ENCODE data around the gene PSME2.

Gene PSME2

GRCh38 chr14:24130380-24130716 lies 16.1 kb downstream of the PSME2 start, which contains the start of gene FITM1:
FITM1 (plus strand) TSS chr14:24130659; CDS start chr14:24131564, 905 bp downstream.
- Mint-ChIP-seq H3K4me1 (peaks cover 38% of the 10 kb centered on the region), H3K9me3 (no peaks in the 10 kb centered on the region), H3K27ac (peak within 1 kb of the TSS; percentile 54 to 87 (median 84)), H3K4me3 (peak within 1 kb of the TSS in 2 of 3 experiments; percentile 79 to 81), H3K27me3 (ENCODE audit: low read depth) (no peaks in the 10 kb centered on the region), H3K36me3 (ENCODE audit: low read depth) (peaks cover under 1% of the 10 kb centered on the region)
- no peak for TF ChIP-seq CTCF (IDR thresholded peaks at IDR 0.05; ENCODE audit: unreplicated experiment in 3 of 3)

GRCh38 chr14:24129410-24129998 lies 16.9 kb downstream of the PSME2 start:
- no peaks in the 10 kb centered on the region for H3K27me3 Mint-ChIP-seq (ENCODE audit: low read depth)
- H3K27ac Mint-ChIP-seq, result no peak overlapping the region
- no peak for TF ChIP-seq CTCF (IDR thresholded peaks at IDR 0.05; ENCODE audit: unreplicated experiment in 3 of 3)
- no peak overlapping the region for H3K4me3 Mint-ChIP-seq
- no peaks in the 10 kb centered on the region for H3K9me3 Mint-ChIP-seq
- H3K36me3 Mint-ChIP-seq (ENCODE audit: low read depth), result peaks cover 3% of the 10 kb centered on the region
- peaks cover 34% of the 10 kb centered on the region for H3K4me1 Mint-ChIP-seq

GRCh38 chr14:24127673-24128072 lies 18.7 kb downstream of the PSME2 start:
- no peaks in the 10 kb centered on the region for H3K9me3 Mint-ChIP-seq
- no peaks in the 10 kb centered on the region for H3K27me3 Mint-ChIP-seq (ENCODE audit: low read depth)
- peaks cover 28% of the 10 kb centered on the region for H3K4me1 Mint-ChIP-seq
- no peak overlapping the region for H3K4me3 Mint-ChIP-seq
- H3K36me3 Mint-ChIP-seq (ENCODE audit: low read depth), result peaks cover 16% of the 10 kb centered on the region
- H3K27ac Mint-ChIP-seq, result no peak overlapping the region
- no peak for TF ChIP-seq CTCF (IDR thresholded peaks at IDR 0.05; ENCODE audit: unreplicated experiment in 3 of 3)

- Mint-ChIP-seq H3K27ac (no peak overlapping the region), H3K4me3 (no peak overlapping the region), H3K27me3 (ENCODE audit: low read depth) (no peaks in the 10 kb centered on the region), H3K36me3 (ENCODE audit: low read depth) (peaks cover 19% of the 10 kb centered on the region), H3K4me1 (peaks cover 24% of the 10 kb centered on the region), H3K9me3 (no peaks in the 10 kb centered on the region)
- TF ChIP-seq CTCF (IDR thresholded peaks at IDR 0.05; ENCODE audit: unreplicated experiment in 3 of 3), result no peak
Measured at GRCh38 chr14:24126939-24127338, 19.5 kb downstream of the PSME2 start.

- H3K4me3 Mint-ChIP-seq, result no peak overlapping the region
- H3K36me3 Mint-ChIP-seq (ENCODE audit: low read depth), result peaks cover 42% of the 10 kb centered on the region
- peaks cover 8% of the 10 kb centered on the region for H3K4me1 Mint-ChIP-seq
- no peaks in the 10 kb centered on the region for H3K9me3 Mint-ChIP-seq
- no peak for TF ChIP-seq CTCF (IDR thresholded peaks at IDR 0.05; ENCODE audit: unreplicated experiment in 3 of 3)
- H3K27ac Mint-ChIP-seq, result no peak overlapping the region
- H3K27me3 Mint-ChIP-seq (ENCODE audit: low read depth), result no peaks in the 10 kb centered on the region
Measured at GRCh38 chr14:24123424-24124417, 22.7 kb downstream of the PSME2 start.
